Fibroblast of villous mesenchyme (primary cell): ENCODE data around the gene ZNF468. TPM values are rescaled to one million over a fixed set of nuclear protein-coding genes. Genes with fewer than 3 reads are reported as not detected.
"Not testable (repeated sequence)": the region's sequence is repeated elsewhere in the genome, so short reads cannot be mapped to it uniquely, and the experiment has no call there.

Experiments used
- DNase-seq: peaks from one replicate; pipeline ENCODE4 v3.0.0-alpha.2; 2010; ENCODE audit warnings: low read depth
- H3K4me3 ChIP-seq: 2 replicates; pipeline ENCODE4 v1.5.1; 2011; ENCODE audit warnings: low read depth, mild to moderate bottlenecking, low read length
- small RNA-seq: library from RNA; depleted of rRNA; stranded (forward); fragments of <200 nt; gene quantifications from one replicate; pipeline ENCODE3, GENCODE V24; 2012
- total RNA-seq: library from RNA; depleted of rRNA; stranded (reverse); fragments of >200 nt; gene quantifications from 2 replicates; pipeline ENCODE4 v1.2.3, GENCODE V29; 2012
- TF ChIP-seq, protein P1 (sequence below): IDR thresholded peaks from 2 replicates; pipeline ENCODE4 v1.5.1; 2012; ENCODE audit warnings: low read depth, mild to moderate bottlenecking, low read length; ENCODE audit not compliant: insufficient read depth

ZNF468 gene
- total RNA-seq, 1 donor: 16.8 TPM

DNA sequence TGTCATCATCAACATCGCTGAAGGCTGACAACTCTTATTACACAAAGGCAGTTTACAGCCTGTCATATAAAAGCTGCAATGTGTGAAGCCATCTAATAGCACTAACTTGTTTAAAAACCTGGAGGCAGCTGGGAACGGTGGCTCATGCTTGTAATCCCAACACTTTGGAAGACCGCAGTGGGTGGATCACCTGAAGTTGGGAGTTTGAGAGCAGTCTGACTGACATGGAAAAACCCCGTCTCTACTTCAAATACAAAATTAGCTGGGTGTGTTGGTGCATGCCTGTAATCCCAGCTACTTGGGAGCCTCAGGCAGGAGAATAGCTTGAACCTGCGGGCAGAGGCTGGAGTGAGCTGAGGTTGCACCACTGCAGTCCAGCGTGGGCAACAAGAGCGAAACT is 27.6 kb downstream of the ZNF468 start:
- H3K4me3 ChIP-seq, DNase-seq: not testable (repeated sequence)

DNA sequence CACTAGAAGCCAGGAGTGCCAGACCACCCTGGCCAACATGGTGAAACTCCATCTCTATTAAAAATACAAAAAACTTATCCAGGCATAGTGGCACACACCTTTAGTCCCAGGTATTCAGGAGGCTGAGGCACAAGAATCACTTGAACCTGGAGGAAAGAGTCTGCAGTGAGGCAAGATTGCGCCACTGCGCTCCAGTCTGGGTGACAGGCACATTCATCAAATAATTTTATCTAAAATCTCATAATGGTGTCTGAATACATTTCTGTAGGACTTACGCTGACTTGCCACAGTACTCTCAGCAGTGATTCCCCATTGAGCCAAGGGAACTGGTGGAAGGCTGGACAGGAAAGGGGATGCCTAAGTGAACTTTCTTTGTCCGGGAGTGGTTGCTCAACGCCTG is 31.7 kb downstream of the ZNF468 start:
- TF ChIP-seq, protein P1, sequence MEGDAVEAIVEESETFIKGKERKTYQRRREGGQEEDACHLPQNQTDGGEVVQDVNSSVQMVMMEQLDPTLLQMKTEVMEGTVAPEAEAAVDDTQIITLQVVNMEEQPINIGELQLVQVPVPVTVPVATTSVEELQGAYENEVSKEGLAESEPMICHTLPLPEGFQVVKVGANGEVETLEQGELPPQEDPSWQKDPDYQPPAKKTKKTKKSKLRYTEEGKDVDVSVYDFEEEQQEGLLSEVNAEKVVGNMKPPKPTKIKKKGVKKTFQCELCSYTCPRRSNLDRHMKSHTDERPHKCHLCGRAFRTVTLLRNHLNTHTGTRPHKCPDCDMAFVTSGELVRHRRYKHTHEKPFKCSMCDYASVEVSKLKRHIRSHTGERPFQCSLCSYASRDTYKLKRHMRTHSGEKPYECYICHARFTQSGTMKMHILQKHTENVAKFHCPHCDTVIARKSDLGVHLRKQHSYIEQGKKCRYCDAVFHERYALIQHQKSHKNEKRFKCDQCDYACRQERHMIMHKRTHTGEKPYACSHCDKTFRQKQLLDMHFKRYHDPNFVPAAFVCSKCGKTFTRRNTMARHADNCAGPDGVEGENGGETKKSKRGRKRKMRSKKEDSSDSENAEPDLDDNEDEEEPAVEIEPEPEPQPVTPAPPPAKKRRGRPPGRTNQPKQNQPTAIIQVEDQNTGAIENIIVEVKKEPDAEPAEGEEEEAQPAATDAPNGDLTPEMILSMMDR: no peak
- no peak overlapping the region for H3K4me3 ChIP-seq
- DNase-seq: no peak

DNA sequence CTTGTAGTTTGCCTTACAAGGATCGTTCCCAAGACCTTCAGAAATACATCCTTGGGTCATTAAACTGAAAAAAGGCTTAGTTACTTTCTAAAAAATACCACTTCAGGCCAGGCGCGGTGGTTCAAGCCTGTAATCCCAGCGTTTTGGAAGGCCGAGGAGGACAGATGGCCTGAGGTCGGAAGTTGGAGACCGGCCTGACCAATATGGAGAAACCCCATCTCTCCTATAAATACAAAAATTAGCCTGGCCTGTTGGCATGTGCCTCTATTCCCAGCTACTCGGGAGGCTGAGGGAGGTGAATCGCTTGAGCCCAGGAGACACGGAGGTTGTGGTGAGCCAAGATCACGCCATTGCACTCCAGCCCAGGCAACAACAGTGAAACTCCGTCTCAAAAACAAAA is 33.7 kb downstream of the ZNF468 start:
- H3K4me3 ChIP-seq: no peak overlapping the region
- TF ChIP-seq, protein P1: no peak
- no peak for DNase-seq

DNA sequence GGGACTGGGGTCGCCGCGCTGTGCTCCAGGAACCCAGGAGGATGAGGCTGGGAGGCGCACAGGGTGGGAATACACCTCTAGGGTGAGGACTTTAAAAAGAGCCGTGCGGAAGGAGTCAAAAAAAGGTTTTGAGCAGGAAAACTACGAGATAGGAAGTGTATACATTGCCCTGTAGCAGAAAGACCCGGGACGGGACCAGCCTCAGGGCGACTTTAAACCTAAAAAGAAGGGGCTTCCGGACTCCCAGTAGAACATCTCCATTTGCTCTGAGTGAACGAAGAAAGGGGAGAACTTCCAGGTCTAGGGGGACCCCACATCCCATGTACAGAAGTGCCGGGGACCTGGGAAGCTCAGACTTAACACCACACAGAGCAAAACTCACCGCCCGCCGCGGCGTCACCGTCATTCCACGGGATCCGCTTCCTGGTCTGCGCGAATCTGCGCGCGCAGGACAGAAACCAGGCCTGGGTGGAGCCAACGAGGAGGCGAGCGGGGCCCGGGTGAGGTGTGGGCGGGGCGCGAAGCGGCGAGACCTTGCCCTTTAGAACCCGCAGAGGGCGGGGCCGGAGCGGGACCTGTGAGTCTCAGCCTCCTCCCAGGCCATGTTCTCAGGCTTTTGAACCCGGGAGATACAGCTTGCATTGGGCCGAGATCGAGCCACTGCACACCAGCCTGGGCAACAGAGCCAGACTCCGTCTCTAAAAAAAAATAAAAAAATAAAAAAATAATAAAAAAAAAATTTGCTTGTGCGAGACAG is 36.0 kb downstream of the ZNF468 start, which contains the start of gene ZNF28:
TSS of gene ZNF28 (minus strand) at position 430 of the 757 bp plus-strand sequence. CDS start 3,675 bp downstream, outside the sequence.
- H3K4me3 ChIP-seq: peak within 1 kb of the TSS; percentile 75
- peak; percentile 29 for DNase-seq

DNA sequence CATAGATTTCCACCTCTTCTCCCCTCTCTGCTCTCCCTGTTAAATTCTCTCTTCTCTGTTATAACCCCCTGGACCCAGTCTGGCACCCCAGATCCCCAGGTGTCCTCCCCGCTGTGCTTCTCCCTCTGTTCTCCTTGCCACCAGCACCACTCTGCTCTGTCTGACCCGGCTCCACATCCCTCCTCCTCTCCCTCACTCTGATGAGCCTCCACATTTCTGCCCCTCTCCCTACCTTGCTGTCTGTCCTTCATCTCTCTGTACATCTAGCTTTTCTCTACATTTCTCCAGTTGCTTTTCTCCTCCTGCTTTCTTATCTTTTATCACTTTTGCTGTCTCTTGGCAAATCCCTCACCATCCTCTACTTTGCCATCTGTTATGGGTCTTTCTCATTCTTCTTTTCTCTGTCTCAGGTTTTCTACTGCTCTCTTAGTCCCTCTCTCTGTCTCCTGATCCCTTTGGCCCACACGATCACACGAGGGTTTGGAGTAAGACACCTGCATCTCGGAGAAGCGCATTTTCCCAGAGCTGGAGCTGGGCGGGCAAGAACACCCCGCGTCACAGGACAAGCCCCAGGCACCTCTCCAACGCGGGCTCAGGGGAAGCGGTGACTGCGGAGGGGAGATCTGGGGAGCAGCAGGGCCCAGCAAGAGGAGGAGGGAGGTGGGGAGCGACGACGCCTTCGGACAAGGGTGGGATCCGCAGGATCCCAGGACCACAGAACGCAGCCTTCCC is 36.8 kb downstream of the ZNF468 start:
- peak overlapping the region; percentile 75 for H3K4me3 ChIP-seq
- DNase-seq: peak; percentile 34

DNA sequence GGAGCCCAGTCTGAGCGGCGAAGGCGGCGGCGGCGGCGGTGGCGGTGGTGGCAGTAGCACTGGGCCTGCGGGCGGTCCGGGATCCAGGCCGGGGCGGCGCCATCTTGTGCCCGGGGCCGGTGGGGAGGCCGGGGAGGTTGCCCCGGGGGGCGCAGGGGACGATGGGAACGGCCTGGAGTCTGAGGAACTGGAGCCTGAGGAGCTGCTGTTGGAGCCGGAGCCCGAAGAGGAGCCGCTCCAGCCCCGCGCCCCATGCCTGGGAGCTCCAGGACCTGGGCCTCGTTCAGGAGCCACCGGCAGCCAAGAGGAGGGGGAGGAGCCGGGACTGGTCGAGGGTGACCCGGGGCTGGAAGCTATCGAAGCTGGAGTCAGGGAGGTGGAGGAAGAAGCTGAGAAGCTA is 47.6 kb downstream of the ZNF468 start:
- TF ChIP-seq, protein P1: no peak
- DNase-seq: no peak
- H3K4me3 ChIP-seq: no peak overlapping the region

DNA sequence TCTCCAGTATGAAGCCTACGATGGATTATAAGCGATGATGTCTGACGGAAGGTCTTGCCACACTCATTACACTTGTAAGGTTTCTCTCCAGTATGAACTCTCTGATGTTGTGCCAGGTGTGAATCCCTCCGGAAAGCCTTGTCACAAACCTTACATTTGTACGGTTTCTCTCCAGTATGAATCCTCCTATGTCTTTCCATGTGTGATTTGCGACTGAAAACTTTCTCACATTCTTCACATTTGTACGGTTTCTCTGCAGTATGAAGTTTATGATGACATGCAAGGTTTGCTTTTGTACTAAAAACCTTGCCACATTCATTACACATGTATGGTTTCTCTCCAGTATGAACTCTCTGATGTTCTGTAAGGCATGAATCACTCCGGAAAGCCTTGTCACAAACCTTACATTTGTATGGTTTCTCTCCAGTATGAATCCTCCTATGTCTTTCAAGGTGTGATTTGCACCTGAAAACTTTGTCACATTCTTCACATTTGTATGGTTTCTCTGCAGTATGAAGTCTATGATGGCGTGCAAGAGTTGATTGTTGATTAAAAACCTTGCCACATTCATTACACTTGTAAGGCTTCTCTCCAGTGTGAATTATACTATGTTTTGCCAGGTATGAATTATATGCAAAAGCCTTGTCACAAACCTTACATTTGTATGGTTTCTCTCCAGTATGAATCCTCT is 57.3 kb downstream of the ZNF468 start:
- H3K4me3 ChIP-seq, DNase-seq: not testable (repeated sequence)

DNA sequence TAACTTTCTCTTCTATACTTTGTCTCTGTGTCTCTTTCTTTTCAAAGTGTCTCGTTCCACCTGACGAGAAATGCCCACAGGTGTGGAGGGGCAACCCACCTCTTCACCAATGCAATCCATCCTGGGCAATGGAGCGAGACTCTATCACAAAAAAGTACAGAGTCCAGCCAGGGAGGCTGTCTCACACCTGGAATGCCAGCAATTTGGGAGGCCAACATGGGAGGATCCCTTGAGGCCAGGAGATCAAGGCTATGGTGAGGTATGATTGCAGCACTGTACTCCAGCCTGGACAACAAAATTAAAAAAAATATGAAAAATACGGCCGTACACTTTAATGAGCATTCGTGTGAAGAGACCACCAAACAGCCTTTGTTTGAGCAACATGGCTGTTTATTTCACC is 68.0 kb downstream of the ZNF468 start:
- no peak for DNase-seq
- no peak overlapping the region for H3K4me3 ChIP-seq
- TF ChIP-seq, protein P1: no peak

Small RNA genes within 50 kb of the gene (small RNA-seq; reads per million reads assigned to genes)
- gene ZNF320: 0.66 reads per million

Other genes with a start within 250 kb of the ZNF468 start
- gene ZNF83, start 219.3 kb downstream of the ZNF468 start, total RNA-seq: 39.3 and 47.1 TPM in 2 replicates
- gene ZNF611, start 122.6 kb downstream of the ZNF468 start, total RNA-seq: 10.0 and 13.4 TPM in 2 replicates
- 2.3 and 5.6 TPM in 2 replicates for gene ZNF600, start 70.8 kb downstream of the ZNF468 start, total RNA-seq
- 11.3 and 18.6 TPM in 2 replicates for gene ZNF28, start 36.0 kb downstream of the ZNF468 start, total RNA-seq
- 6.4 and 18.6 TPM in 2 replicates for gene ZNF320, start 40.0 kb upstream of the ZNF468 start, total RNA-seq
- 1.9 and 4.7 TPM in 2 replicates for gene ZNF888, start 65.8 kb upstream of the ZNF468 start, total RNA-seq
- gene ZNF816, start 105.3 kb upstream of the ZNF468 start, total RNA-seq: 4.5 and 11.7 TPM in 2 replicates
- gene ERVV-1, start 156.3 kb upstream of the ZNF468 start, total RNA-seq: not detected in 2 replicates
- not detected in 2 replicates for gene ERVV-2, start 187.1 kb upstream of the ZNF468 start, total RNA-seq
- gene ZNF160, start 245.8 kb upstream of the ZNF468 start, total RNA-seq: 25.4 and 31.1 TPM in 2 replicates